GM13976 (cell line): ENCODE measurements around the gene RAP1B.

Experiments used
- DNase-seq: peaks from one replicate; pipeline ENCODE4 v3.0.0; 2012; ENCODE audit warnings: low spot score
- CTCF ChIP-seq: IDR thresholded peaks from 2 replicates; pipeline ENCODE4 v1.5.1; 2012; ENCODE audit warnings: borderline replicate concordance, mild to moderate bottlenecking; ENCODE audit not compliant: insufficient read depth; ENCODE audit errors: extremely low read depth, missing control alignments, control extremely low read depth
- in situ Hi-C: fragments of 300-500 bp; cut with MboI; formaldehyde crosslinking; loops from one replicate; pipeline ENCODE4 v1.12.0; 2022; ENCODE audit warnings: low sequenced_read_pairs, mixed read lengths, inconsistent platforms; ENCODE audit not compliant: unreplicated experiment

RAP1B gene

GRCh38 chr12:68613209-68613904, 2.7 kb downstream of the RAP1B start:
- DNase-seq: no peak
- no peak for TF ChIP-seq CTCF
- in situ Hi-C loops: no loop called here

- DNase-seq: no peak
- in situ Hi-C loops: no loop called here
- no peak for TF ChIP-seq CTCF
Observed at GRCh38 chr12:68614105-68614679, 3.5 kb downstream of the RAP1B start.

- TF ChIP-seq CTCF: no peak
- in situ Hi-C loops: no loop called here
- no peak for DNase-seq
Observed at GRCh38 chr12:68614769-68615168, 4.1 kb downstream of the RAP1B start.

GRCh38 chr12:68617160-68617926, 6.6 kb downstream of the RAP1B start:
- in situ Hi-C loops: no loop called here
- TF ChIP-seq CTCF: no peak
- DNase-seq: no peak

- in situ Hi-C loops: no loop called here
- no peak for TF ChIP-seq CTCF
- DNase-seq: no peak
Observed at GRCh38 chr12:68619541-68619940, 8.8 kb downstream of the RAP1B start.

GRCh38 chr12:68620519-68621471, 10.1 kb downstream of the RAP1B start:
- TF ChIP-seq CTCF: no peak
- no peak for DNase-seq
- in situ Hi-C loops: no loop called here
